LNCAP (cell line): ENCODE results near the gene NCMAP.

Source experiments
- TF ChIP-seq, protein P1 (sequence below): fragments of 450-650 bp; IDR thresholded peaks from 2 replicates; pipeline ENCODE4 v1.5.1; 2017; ENCODE audit warnings: mild to moderate bottlenecking

NCMAP gene

DNA sequence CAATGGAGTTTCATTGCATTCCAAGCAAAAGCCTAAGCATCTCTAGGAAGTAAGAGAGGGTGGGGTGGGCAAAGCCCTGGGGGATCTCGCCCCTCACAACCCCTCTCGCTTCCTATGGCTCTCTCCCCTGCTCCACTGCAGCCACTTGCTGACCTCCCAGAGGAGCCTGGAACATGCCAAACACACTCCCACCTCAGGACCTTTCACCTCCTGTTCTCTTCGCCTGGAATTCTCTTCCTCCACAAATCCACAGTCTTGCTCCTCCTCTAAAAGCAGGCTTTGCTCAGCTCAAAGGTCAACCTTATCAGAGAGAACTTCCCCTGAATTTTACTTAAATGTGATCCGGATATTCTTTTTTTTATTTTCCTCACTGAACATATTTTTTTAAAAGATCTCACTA, 66.3 kb downstream of the NCMAP start:
- TF ChIP-seq, protein P1, sequence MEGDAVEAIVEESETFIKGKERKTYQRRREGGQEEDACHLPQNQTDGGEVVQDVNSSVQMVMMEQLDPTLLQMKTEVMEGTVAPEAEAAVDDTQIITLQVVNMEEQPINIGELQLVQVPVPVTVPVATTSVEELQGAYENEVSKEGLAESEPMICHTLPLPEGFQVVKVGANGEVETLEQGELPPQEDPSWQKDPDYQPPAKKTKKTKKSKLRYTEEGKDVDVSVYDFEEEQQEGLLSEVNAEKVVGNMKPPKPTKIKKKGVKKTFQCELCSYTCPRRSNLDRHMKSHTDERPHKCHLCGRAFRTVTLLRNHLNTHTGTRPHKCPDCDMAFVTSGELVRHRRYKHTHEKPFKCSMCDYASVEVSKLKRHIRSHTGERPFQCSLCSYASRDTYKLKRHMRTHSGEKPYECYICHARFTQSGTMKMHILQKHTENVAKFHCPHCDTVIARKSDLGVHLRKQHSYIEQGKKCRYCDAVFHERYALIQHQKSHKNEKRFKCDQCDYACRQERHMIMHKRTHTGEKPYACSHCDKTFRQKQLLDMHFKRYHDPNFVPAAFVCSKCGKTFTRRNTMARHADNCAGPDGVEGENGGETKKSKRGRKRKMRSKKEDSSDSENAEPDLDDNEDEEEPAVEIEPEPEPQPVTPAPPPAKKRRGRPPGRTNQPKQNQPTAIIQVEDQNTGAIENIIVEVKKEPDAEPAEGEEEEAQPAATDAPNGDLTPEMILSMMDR, result no peak

DNA sequence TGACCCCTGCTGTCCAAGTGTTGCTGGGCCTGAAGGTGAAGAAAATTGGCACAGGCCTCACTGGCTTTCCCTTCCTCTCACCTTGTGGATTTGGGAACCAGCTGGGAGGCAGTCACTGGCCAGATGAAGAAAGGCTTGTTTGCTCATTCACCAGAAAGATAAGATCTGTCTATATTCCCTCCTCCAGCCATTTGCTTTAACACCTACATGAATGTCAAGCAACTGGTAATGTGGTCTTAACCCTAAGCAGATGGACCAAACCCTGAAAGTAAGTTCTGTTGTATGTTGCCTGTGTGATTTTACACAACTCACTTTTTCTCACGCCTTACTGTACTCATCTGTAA, 76.9 kb downstream of the NCMAP start:
- TF ChIP-seq, protein P1, result no peak

DNA sequence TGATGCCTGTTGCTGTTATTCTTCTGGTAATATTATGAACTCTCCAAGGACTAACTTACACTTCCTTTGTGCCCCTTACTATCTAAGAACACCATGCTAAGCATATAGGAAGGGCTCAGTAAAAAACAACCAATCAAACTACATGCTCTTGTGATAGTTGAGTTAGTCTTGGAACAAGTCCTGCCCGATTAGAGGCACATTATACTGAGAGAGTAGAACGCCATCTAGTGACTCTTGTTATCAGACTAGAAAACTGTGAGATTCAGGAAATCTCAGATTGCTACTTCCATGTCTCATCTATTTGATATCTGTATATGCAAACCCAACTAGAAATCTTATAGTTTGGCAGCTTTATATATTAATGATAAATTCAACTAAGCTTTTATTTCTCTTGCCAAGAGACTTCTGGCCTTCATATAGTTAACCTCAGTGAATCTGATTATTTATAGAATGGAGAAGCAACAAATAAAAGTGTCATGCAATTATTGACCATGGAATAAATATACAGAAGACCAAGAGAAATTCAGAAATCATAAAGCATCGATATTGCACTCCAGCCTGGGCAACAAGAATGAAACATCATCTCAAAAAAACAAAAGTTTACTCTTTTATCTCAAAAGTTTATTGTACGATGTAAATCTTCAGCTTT, 79.4 kb downstream of the NCMAP start:
- TF ChIP-seq, protein P1, result peak; percentile 51; the same call in 1 of the 2 replicates

DNA sequence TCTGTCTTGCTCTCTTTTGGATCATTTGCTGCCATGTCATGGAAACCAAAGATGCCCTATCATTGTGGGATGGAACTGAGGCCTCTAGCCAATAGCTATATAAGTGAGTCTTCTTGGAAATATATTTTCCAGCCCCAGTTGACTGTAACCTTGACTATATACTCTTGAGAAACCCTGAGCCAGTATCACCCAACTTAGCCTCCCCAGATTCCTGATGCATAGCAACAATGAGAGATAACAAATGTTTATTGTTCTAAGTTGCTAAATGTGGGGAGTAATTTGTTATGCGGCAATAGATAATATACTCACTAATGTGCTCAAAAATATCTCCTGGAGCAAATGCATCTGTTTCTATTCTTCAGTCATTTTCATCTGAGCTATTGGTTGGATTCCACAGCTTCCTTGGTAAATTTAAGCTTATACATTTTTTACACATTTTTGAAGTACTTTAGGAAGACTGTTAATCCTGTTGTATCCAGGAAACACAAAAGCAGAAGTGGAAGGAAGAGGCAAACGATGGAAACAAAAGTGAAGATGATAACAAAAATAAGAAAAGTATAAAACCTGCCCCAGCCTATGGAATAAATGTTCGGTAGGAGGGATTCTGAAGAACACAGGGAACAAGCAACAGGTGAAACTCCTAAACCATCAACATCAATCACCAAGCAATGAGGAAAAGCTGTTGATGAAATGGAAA, 80.9 kb downstream of the NCMAP start:
- TF ChIP-seq, protein P1, result no peak

DNA sequence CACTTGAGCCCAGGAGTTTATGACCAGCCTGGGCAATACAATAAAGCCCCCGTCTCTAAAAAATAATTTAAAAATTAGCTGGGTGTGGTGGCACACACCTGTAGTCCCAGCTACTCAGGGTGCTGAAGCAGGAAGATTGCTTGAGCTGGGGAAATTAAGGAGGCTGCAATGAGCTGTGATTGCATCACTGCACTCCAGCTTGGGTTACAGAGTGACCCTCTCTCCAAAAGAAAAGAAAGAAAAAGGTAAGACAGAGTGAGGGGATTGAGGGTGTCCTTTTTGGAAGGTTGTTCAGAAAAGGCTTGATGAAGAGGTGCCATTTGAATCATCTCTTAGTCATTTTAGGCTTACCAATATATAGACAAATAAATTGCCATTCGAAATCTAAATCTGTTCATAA, 83.2 kb downstream of the NCMAP start:
- TF ChIP-seq, protein P1, result no peak

DNA sequence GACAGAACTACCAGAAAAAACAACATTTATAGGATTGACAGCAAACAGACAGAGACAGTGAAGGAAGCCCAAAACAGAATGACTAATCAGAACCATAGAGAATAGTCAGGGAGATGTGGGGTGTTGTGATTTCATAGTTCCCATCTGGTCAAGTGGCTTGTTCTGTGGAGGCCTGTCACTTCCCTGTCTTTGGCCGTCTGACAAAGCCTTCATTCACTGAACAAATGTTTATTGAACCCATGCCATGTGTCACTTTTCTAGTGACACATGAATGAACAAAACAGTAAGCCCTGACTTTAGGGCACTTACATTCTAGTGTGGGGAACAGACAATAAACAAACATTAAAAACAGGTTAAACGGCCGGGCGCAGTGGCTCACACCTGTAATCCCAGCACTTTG, 84.0 kb downstream of the NCMAP start:
- TF ChIP-seq, protein P1, result no peak

DNA sequence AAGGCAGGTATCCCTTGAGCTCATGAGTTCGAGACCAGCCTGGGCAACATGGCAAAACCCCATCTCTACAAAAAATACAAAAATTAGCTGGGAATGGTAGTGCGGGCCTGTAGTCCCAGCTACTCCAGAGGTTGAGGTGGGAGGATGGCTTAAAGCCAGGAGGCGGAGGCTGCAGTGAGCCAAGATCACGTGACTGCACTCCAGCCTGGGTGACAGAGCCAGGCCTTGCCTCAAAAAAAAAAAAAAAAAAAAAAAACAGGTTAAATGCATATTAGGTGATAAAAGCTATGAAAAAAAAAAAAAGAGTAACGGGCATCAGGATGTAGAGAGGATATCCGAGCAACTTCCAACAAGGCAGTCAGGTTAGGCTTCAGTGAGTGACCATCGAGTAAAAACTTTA, 84.4 kb downstream of the NCMAP start:
- TF ChIP-seq, protein P1, result no peak
